Right lung (tissue), 5 donors: ENCODE data around the gene FLRT1. TPM values are rescaled to one million over a fixed set of nuclear protein-coding genes. Genes with fewer than 3 reads are reported as not detected.
A peak's percentile ranks its signal among the peaks of the same experiment; 100 is the strongest.

Experiments used
- DNase-seq, 2 donors: peaks; one replicate each; pipeline ENCODE4 v3.0.0-alpha.2; 2013
- polyA plus RNA-seq, 5 donors: library from polyadenylated mRNA; unstranded; fragments of 120-200 nt; gene quantifications; one replicate each; pipeline versions ENCODE4 v1.2.1 to v1.2.3, GENCODE V29; 2013; ENCODE audit warnings: inconsistent platforms in 1 of 5, low replicate concordance in 1 of 5; ENCODE audit not compliant: insufficient read length in 5 of 5, insufficient read depth in 1 of 5

FLRT1 gene
- polyA plus RNA-seq, 5 donors: 2.3 to 4.4 (median 3.5) TPM

- DNase-seq: no peak
These were observed 28.8 kb downstream of the FLRT1 start for GRCh38 chr11:64064374-64065140.

GRCh38 chr11:64065141-64065465 lies 29.4 kb downstream of the FLRT1 start:
- no peak for DNase-seq

GRCh38 chr11:64065712-64066111 lies 30.0 kb downstream of the FLRT1 start:
- no peak for DNase-seq

GRCh38 chr11:64067230-64067993 lies 31.7 kb downstream of the FLRT1 start:
- no peak for DNase-seq

- no peak for DNase-seq
These were observed 33.1 kb downstream of the FLRT1 start for GRCh38 chr11:64068705-64069400.

GRCh38 chr11:64069401-64070313 lies 33.9 kb downstream of the FLRT1 start:
- no peak for DNase-seq

- no peak for DNase-seq
These were observed 34.6 kb downstream of the FLRT1 start for GRCh38 chr11:64070314-64070681.

GRCh38 chr11:64071849-64072248 lies 36.1 kb downstream of the FLRT1 start:
- DNase-seq: no peak

- DNase-seq: no peak
These were observed 36.7 kb downstream of the FLRT1 start for GRCh38 chr11:64072403-64072802.

- no peak for DNase-seq
These were observed 37.1 kb downstream of the FLRT1 start for GRCh38 chr11:64072871-64073270.

GRCh38 chr11:64073542-64073941 lies 37.8 kb downstream of the FLRT1 start:
- no peak for DNase-seq

GRCh38 chr11:64074239-64074638 lies 38.5 kb downstream of the FLRT1 start:
- no peak for DNase-seq

- no peak for DNase-seq
These were observed 41.0 kb downstream of the FLRT1 start for GRCh38 chr11:64076758-64077157.

GRCh38 chr11:64077607-64078006 lies 41.9 kb downstream of the FLRT1 start:
- DNase-seq: no peak

GRCh38 chr11:64078284-64078683 lies 42.6 kb downstream of the FLRT1 start:
- peak in 1 of 2 donors; percentile 46 for DNase-seq

GRCh38 chr11:64078905-64079304 lies 43.2 kb downstream of the FLRT1 start:
- no peak for DNase-seq

- DNase-seq: no peak
These were observed 44.7 kb downstream of the FLRT1 start for GRCh38 chr11:64080390-64080789.

GRCh38 chr11:64081745-64082442 lies 46.2 kb downstream of the FLRT1 start:
- DNase-seq: no peak

GRCh38 chr11:64083398-64084080 lies 47.8 kb downstream of the FLRT1 start:
- no peak for DNase-seq

GRCh38 chr11:64084146-64084950 lies 48.6 kb downstream of the FLRT1 start:
- DNase-seq: no peak
